GM12865 (cell line): ENCODE results near the gene C11orf54.

Source experiments
- DNase-seq: peaks from one replicate; pipeline ENCODE4 v3.0.0; 2010; ENCODE audit warnings: low read depth
- H3K4me3 ChIP-seq: 2 replicates; pipeline ENCODE4 v1.5.1; 2011; ENCODE audit warnings: mild to moderate bottlenecking, low read depth, low read length, control low read depth
- CTCF ChIP-seq: IDR thresholded peaks from 2 replicates; pipeline ENCODE4 v1.5.1; 2011; ENCODE audit warnings: low read length, control low read depth, low read depth, inconsistent platforms; ENCODE audit not compliant: insufficient read depth; ENCODE audit errors: missing control alignments

The C11orf54 gene

DNA sequence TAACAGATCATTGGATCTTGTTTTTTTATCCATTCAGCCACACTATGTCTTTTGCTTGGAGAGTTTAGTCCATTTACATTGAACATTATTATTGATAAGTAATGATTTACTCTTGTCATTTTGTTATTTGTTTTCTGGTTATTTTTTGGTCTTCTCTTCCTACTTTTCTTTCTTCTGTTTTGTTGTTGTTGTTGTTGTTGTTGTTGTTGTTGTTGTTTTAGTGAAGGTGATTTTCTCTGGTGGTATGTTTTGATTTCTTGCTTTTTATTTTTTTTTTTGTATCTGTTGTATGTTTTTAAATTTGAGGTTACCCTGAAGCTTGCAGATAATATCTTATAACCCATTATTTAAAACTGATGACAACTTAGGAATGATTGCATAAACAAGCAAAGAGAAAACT lies 28.8 kb upstream of the C11orf54 start:
- no peak for TF ChIP-seq CTCF
- DNase-seq: no peak

DNA sequence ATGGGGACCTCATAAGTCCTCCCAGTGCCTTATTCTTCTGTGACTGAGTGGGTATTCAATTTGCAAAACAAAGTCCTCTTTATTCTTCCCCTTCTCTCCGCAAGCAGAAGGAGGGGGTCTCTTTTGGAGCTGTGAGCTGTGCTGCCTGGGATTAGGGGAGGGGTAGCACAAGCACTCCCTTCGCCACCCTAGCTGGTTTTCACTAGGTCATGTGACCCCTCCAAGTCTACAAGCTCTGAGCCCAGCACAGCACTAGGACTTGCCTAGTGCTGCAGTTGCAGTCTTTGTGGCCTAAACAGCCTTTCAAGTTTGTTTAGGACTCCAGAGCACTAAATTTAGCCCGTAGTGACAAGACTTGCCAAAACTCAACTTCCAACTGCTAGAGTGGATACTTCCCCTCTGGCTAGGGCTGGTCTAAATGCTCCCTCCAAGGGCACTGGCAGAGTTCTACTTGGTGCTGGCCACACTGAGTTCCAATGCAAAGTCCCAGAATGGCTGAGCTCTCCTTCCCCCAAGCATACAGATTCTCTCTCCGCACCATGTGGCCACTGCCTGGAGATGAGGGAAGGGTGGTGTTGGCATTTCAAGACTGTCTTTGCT lies 25.6 kb upstream of the C11orf54 start:
- TF ChIP-seq CTCF: no peak

More for the DNA sequence above, 28.8 kb upstream of the C11orf54 start:
- no peak overlapping the region for H3K4me3 ChIP-seq

DNA sequence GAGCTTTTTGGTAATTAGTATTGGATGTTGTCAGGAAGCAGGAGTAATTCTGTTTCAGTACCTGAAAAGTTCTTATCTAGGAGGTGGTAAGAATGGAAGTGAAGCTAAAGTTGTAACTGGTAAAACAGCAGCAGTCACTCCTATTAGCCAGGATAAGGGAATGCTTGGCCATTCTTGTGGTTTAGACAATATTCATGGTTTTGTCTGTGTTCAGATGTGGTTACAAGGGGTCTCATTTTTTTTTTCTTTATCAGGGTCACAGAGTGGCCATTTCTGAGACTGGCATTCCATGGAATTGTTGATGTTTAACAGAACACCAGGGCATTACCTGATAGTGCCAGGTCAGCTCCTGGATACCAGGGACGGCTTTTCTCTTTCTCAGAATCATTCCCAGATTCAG lies 24.0 kb upstream of the C11orf54 start:
- DNase-seq: no peak
- H3K4me3 ChIP-seq: no peak overlapping the region
- TF ChIP-seq CTCF: no peak

More for the DNA sequence above, 25.6 kb upstream of the C11orf54 start:
- no peak for DNase-seq
- no peak overlapping the region for H3K4me3 ChIP-seq

GRCh38 chr11:93718057-93718563 lies 23.4 kb upstream of the C11orf54 start:
- peak; percentile 71 for DNase-seq
- no peak for TF ChIP-seq CTCF
- H3K4me3 ChIP-seq: no peak overlapping the region

- TF ChIP-seq CTCF: no peak
- H3K4me3 ChIP-seq: no peak overlapping the region
- no peak for DNase-seq
Observed at GRCh38 chr11:93719310-93719709, 22.2 kb upstream of the C11orf54 start.

DNA sequence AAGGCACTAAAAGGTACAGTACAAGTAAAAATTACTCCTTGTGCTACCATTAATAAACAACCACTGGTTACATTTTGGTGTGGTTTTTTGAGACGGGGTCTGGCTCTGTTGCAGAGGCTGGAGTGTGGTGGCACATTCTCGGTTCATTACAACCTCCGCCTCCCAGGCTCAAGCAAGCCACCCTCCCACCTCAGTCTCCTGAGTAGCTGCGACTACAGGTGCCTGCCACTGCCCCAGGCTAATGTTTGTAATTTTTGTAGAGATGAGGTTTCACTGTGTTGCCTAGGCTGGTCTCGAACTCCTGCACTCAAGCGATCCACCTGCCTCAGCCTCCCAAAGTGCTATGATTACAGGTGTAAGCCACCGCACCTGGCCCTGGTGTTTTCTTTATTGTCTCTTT lies 20.9 kb upstream of the C11orf54 start:
- no peak overlapping the region for H3K4me3 ChIP-seq
- no peak for TF ChIP-seq CTCF
- DNase-seq: no peak

DNA sequence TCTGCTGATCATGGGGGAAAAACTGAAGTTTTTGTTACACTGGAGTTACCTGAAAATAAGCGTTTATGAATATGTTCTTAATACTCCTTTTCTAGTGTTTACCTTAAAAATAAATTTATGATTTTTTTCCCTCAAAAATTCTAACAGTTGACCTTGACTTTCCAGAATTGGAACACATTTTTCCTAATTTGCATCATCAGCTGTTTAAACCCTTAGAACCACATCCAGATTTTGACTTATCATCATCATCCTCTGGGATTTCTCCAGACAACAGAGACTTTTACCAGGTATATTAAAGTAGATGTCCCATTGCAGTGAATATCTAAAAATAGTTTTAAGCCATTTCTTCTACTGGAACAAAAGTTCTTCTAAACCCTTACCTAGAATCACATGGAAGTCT lies 17.4 kb upstream of the C11orf54 start:
- no peak for DNase-seq
- TF ChIP-seq CTCF: no peak

More for the DNA sequence above, 17.4 kb upstream of the C11orf54 start:
- H3K4me3 ChIP-seq: no peak overlapping the region
